Sciatic nerve (tissue), 2 donors: Measurements from ENCODE around the gene HNRNPUL1. TPM values are rescaled to one million over a fixed set of nuclear protein-coding genes. Genes with fewer than 3 reads are reported as not detected.
"Not testable (repeated sequence)": the region's sequence is repeated elsewhere in the genome, so short reads cannot be mapped to it uniquely, and the experiment has no call there.

Experiments used
- ATAC-seq: fragments of 200-7000 bp; cut with Tn5 transposase; one replicate; pipeline ENCODE4 v1.9.1; 2020; ENCODE audit warnings: mild to moderate bottlenecking, moderate library complexity
- DNase-seq: peaks from one replicate; pipeline ENCODE4 v3.0.0-alpha.2; 2020; ENCODE audit warnings: low spot score
- intact Hi-C: fragments of 100-400 bp; cut with DNase I; formaldehyde crosslinking; loops from one replicate; pipeline ENCODE4 v1.14.2; 2022
- total RNA-seq: library from RNA; stranded (reverse); fragmentation: NEBNext Ultra II Directional; extraction: Animal tissue kit (Norgen Biotek cat#: 25700); gene quantifications from one replicate; pipeline ENCODE4 v1.2.1, GENCODE V29; 2021
- donor health status: DM: no; HTN: no; CAD: no.
- donor health status: DM: no; HTN: no; CAD: no.

The HNRNPUL1 gene
- total RNA-seq, 1 donor from 2014 or later, result 161 TPM

GRCh38 chr19:41265395-41266153 lies 1.4 kb downstream of the HNRNPUL1 start:
- no peak for ATAC-seq
- intact Hi-C loops, result no loop called here
- no peak for DNase-seq

- no peak for DNase-seq
- no peak for ATAC-seq
- intact Hi-C loops, result no loop called here
Measured at GRCh38 chr19:41269055-41269454, 4.9 kb downstream of the HNRNPUL1 start.

GRCh38 chr19:41269571-41269970 lies 5.4 kb downstream of the HNRNPUL1 start:
- intact Hi-C loops, result no loop called here
- ATAC-seq (no peak), DNase-seq (no peak)

- DNase-seq (no peak), ATAC-seq (no peak)
- intact Hi-C loops, result no loop called here
Measured at GRCh38 chr19:41273076-41273475, 8.9 kb downstream of the HNRNPUL1 start.

GRCh38 chr19:41274802-41275201 lies 10.6 kb downstream of the HNRNPUL1 start:
- ATAC-seq (no peak), DNase-seq (no peak)
- intact Hi-C loops, result no loop called here

- intact Hi-C loops, result no loop called here
- ATAC-seq (no peak), DNase-seq (no peak)
Measured at GRCh38 chr19:41276231-41276630, 12.1 kb downstream of the HNRNPUL1 start.

GRCh38 chr19:41278478-41278877 lies 14.3 kb downstream of the HNRNPUL1 start:
- DNase-seq, result no peak
- intact Hi-C loops, result no loop called here
- ATAC-seq, result no peak

GRCh38 chr19:41288673-41289530 lies 24.7 kb downstream of the HNRNPUL1 start:
- DNase-seq (no peak), ATAC-seq (no peak)
- intact Hi-C loops, result loop anchor here (10.0 kb wide), 1 partner anchor 586 kb away; the partner anchor contains the start of gene CD79A

GRCh38 chr19:41289814-41290213 lies 25.6 kb downstream of the HNRNPUL1 start:
- not testable (repeated sequence) for ATAC-seq, DNase-seq
- intact Hi-C loops, result loop anchor here (10.0 kb wide), 1 partner anchor 585 kb away; the partner anchor contains the start of gene CD79A

- ATAC-seq, result no peak
- intact Hi-C loops, result no loop called here
- no peak for DNase-seq
Measured at GRCh38 chr19:41294393-41294792, 30.2 kb downstream of the HNRNPUL1 start.

- ATAC-seq (no peak), DNase-seq (no peak)
- intact Hi-C loops, result no loop called here
Measured at GRCh38 chr19:41295499-41295898, 31.3 kb downstream of the HNRNPUL1 start.

GRCh38 chr19:41296433-41296871 lies 32.3 kb downstream of the HNRNPUL1 start:
- ATAC-seq, result no peak
- no peak for DNase-seq
- intact Hi-C loops, result no loop called here

- intact Hi-C loops, result no loop called here
Measured at GRCh38 chr19:41297628-41298347, 33.6 kb downstream of the HNRNPUL1 start.

GRCh38 chr19:41298348-41298964 lies 34.3 kb downstream of the HNRNPUL1 start:
- peak; percentile 93 for ATAC-seq
- DNase-seq, result peak; percentile 77
- intact Hi-C loops, result no loop called here

More at GRCh38 chr19:41297628-41298347, 33.6 kb downstream of the HNRNPUL1 start:
- DNase-seq (no peak), ATAC-seq (peak; percentile 4)

GRCh38 chr19:41299046-41299754 lies 35.0 kb downstream of the HNRNPUL1 start:
- intact Hi-C loops, result no loop called here
- no peak for DNase-seq
- ATAC-seq, result peak; percentile 59

GRCh38 chr19:41299755-41300089 lies 35.5 kb downstream of the HNRNPUL1 start:
- no peak for DNase-seq
- ATAC-seq, result peak; percentile 39
- intact Hi-C loops, result no loop called here

- intact Hi-C loops, result no loop called here
- DNase-seq (peak; percentile 32), ATAC-seq (no peak)
Measured at GRCh38 chr19:41300555-41300954, 36.4 kb downstream of the HNRNPUL1 start.

- intact Hi-C loops, result no loop called here
- no peak for ATAC-seq
- no peak for DNase-seq
Measured at GRCh38 chr19:41302624-41303351, 38.6 kb downstream of the HNRNPUL1 start.
